ENCODE data around the gene RFX1.
"Not testable (repeated sequence)": the region's sequence is repeated elsewhere in the genome, so short reads cannot be mapped to it uniquely, and the experiment has no call there.

The RFX1 gene

DNA sequence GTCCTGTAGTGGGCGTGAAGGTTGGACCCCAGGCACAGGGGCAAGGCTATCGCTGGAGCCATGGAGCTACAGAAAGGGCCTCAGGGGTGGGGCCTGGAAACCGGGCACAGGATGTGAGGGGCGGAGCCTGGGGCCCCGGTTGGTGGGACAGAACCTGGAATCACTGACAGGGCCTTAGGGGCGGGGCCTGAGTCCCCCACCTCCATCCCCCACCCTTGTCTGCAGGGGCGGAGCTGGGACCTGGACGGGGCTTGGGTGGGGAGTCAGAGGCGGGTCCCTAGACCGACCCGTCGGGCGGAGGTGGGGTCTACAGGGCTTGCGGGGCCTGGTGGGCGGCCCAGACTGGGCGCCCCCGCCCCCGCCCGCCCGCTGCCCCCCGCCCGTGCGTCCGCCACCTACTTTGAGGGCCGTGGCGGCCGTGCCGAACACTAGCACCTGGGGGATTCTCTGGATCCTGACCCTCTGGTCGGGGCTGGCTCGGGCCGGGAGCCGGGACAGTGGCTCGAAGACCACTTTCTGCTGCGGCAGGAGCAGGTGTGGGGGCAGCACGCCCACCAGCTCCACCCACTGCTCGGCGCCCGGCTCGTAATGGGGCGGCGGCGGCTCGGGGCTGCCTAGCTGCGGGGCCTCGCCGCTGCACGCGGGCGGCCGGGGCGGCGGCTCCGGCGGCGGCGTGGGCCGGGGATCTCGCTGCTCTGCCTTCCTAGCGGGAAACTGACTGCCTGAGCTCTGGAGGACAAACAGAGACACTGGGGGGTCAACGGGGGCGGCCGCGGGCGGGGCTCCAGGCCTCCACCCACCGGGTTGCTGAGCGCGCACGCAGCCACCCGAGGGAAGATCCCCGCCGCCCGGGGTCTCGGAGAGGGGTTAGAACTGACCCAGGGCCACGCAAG is 27.5 kb downstream of the RFX1 start:
- DNase-seq (ENCODE audit: low read depth) = no peak

DNA sequence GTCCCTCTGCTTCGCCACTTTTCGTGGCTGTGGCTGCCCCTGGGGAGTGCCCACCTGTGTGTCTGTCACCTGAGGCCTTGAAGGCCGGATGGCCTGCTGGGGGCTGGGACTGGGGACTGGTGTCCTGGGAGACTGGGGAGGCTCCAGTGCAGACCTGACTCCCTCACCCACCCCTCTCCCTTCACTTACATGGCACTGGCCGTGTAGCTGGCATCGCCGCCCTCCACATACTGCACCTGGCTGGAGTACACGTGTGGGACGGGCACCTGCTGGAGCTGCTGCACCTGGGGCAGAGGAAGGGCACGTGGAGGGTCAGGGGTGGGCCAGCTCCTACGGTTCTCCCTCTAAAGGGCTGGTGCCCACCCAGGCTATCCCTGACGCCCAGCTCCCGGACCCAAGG is 28.3 kb downstream of the RFX1 start:
- no peak for DNase-seq (ENCODE audit: low read depth)

DNA sequence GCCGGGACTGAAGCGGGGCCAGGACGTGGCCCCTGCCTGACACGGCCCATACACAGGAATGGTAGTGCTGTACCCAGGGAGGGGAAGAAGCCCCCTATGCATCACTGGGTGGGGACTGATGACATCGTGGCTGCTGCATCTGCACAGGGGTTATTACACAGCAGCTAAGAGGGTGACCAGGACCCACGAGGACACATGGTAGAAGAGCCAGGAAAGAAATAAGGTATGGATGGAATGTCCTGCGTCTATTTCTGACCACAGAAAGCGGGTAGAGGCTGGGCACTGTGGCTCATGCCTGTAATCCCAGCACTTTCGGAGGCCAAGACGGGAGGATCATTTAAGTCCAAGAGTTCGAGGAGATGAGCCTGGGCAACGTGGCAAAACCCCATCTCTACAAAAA is 29.7 kb downstream of the RFX1 start:
- no peak for DNase-seq (ENCODE audit: low read depth)

DNA sequence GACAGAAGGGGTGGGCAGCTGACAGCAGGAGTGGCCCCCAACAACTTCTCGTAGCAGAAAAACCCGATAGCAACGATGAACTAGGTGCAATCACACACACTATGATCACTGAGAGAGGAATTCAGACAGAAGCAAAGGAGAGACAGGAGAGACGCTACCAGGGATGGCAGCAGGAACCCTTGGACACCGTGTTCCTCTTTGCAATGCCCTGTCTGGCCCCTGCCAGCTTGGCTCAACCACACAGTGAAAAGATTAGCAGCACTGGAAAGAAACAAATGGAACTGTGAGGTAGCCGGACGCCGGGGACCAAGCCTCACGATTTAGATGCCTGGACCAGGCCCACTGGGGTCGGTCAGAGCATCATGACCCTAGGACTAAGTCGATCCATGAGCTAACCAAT is 30.2 kb downstream of the RFX1 start:
- DNase-seq (ENCODE audit: low read depth) = no peak

DNA sequence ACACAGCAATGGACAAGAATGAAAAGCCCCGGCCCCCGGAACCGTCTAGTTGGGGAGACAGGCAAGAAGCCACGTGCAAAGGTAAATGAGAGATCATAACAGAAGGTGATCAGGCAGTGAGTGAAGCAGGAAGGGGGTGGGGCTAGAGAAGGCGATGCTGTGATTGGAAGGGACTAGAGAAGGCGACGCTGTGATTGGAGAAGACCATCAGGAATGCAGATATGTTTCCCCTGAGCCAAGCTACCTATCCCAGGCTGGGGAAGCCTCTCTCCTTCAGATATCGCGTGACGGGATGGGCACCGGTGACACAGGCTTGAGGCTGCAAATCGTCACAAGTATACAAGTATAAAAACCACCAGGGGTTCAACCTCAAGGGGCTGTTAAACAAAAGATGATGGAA is 32.0 kb downstream of the RFX1 start:
- DNase-seq (ENCODE audit: low read depth) = no peak

DNA sequence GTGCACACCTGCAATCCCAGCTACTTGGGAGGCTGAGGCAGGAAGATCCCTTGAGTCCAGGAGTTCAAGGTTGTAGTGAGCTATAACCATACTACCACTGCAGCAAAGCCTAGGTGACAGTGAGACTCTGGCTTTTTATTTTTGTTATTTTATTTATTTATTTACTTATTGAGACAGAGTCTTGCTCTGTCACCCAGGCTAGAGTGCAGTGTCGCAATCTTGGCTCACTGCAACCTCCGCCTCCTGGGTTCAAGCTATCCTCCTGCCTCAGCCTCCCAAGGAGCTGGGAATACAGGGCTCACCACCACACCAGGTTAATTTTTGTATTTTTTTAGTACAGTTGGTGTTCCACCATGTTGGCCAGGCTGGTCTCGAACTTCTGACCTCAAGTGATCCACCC is 32.6 kb downstream of the RFX1 start:
- DNase-seq (ENCODE audit: low read depth) = not testable (repeated sequence)

DNA sequence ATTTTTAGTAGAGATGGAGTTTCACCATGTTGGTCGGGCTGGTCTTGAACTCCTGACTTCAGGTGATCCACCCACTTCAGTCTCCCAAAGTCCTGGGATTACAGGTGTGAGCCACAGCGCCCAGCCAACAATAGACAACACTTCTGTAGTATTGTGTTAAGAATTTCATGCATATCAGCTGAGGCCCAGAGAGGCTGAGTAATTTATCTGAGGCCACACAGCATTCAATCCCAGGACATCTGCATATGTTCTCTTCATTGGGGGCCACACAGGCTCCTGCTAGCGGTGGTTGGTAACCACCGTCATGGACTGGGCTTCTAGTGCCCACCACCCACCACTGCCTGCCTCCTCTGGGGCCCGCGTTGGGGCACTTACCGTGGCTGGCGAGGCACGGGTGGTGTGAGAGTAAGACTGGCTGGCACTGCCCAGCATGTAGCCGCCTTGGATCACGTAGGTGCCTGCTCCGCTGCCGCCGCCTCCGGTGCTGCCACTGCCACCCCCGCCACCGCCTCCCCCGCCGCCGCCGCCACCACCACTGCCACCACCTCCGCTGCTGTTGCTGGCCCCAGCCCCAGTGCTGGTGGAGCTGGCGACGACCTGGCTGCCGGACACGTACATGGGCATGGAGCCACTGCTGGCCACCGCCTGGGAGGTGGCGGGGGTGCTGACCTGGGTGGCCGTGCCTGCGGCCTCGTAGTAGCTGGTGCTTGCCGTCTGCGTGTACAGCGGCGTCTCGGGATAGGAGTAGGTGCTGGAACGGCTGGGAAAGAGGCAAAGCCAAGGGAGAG is 33.6 kb downstream of the RFX1 start:
- DNase-seq (ENCODE audit: low read depth) = no peak

DNA sequence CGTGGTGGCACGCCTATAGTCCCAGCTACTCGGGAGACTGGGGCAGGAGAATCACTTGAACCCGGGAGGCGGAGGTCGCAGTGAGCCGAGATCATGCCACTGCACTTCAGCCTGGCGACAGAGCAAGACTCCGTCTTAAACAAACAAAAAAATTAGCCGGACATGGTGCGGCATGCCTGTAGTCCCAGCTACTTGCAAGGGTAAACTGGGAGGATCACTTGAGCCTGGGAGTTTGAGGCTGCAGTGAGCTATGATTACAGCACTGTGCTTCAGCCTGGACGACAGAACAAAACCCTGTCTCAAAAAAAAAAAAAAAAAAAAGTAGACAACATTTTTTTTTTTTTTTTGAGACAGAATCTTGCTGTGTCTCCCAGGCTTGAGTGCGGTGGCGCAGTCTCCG is 34.3 kb downstream of the RFX1 start:
- not testable (repeated sequence) for DNase-seq (ENCODE audit: low read depth)

DNA sequence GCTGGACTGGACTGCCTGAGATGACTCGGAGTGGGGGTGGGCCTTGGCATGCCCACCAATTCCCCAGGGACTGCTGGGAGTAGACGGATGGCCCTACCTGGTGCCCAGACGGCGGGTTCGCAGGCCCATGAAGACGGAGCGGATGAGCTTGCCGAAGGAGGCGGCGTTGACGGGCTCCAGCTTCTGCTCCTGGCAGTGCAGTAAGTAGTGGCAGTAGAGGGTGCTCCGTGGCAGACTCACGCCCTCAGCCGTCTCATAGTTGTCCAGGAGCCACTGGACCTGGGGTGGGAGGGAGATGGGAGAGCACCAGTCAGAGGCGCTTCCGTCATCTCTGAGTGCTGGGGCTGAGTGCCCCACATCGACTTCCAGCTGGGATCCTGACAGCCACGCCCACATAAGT is 36.2 kb downstream of the RFX1 start:
- DNase-seq (ENCODE audit: low read depth) = no peak

DNA sequence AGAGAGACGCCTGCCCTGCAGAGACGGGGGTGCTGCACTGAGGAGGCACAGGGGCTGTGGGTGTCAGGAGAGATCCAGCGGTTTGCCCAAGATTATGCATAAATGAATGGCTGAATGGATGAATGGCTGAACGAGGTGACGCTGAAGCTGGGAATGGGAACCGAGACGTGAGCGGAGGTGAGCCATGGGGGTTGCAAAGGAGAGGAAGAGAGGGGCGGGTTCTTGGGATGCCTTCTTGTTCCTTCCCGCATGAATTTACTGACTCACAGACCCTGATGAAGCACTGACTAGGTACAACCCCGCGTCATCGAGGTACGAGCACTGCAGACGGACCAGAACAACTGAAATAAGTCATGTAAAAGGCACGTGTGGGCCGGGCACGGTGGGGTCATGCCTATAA is 37.1 kb downstream of the RFX1 start:
- DNase-seq (ENCODE audit: low read depth) = no peak

DNA sequence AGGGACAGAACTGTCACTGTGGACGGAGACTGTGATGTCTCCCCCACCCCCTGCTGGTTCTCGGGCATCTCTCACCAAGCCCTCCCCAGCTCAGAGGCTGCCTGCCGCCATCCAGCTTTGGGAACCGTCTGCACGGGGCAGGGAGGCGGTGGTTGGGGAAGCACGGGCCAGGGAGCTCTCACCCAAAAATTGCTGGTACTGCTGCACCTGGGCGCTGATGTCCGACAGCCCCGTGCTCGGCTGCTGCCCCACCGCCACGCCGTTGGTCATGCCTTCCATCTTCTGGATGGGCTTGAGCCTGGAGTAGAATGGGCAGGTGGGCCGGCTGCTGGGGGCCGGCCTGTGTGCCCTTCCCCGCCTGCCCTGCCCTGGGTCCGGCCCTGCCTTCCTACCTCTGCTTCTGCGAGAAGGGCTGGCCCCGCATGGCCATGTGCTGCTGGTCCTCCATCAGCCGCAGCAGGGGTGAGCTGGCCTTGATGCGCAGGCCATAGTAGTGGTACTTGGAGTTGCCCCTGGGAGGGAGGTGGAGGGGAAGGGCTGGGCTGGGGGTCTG is 37.7 kb downstream of the RFX1 start:
- no peak for DNase-seq (ENCODE audit: low read depth)

DNA sequence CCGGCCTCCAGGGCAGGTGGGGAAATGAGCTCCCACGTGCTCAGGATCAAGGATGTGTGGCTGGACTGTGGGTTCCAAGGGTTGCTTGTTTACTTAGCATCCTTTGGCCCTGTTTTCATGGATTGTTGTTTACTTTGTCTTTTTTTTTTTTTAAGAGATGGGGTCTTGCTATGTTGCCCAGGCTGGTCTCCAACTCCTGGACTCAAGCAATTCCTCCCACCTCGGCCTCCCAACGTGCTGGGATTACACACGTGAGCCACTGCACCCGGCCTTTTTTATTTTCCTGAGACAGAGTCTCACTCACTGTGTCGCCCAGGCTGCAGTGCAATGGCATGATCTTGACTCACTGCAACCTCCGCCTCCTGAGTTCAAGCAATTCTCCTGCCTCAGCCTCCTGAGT is 38.9 kb downstream of the RFX1 start:
- DNase-seq (ENCODE audit: low read depth) = not testable (repeated sequence)

DNA sequence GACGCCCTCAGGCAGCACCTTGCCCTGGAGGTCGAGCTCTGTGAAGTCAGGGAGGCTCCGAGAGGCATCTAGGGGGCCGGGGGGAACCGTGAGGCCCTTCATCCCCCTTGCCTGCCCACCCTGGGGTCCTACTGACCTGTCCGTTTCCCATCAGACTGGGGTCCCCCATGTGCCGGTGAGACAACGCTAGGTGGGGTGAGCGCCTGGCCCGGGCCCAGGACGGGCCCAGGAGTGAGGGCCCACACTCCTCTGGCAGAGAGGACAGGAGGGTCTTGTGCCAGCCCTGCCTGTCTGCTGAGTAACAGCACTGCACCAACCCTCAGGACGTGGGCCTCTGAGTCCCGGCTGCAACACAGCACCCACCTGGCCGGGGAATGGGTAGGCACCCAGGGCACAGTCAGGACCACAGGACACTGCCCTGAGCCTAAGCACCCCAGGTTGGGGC is 39.4 kb downstream of the RFX1 start:
- DNase-seq (ENCODE audit: low read depth) = no peak

DNA sequence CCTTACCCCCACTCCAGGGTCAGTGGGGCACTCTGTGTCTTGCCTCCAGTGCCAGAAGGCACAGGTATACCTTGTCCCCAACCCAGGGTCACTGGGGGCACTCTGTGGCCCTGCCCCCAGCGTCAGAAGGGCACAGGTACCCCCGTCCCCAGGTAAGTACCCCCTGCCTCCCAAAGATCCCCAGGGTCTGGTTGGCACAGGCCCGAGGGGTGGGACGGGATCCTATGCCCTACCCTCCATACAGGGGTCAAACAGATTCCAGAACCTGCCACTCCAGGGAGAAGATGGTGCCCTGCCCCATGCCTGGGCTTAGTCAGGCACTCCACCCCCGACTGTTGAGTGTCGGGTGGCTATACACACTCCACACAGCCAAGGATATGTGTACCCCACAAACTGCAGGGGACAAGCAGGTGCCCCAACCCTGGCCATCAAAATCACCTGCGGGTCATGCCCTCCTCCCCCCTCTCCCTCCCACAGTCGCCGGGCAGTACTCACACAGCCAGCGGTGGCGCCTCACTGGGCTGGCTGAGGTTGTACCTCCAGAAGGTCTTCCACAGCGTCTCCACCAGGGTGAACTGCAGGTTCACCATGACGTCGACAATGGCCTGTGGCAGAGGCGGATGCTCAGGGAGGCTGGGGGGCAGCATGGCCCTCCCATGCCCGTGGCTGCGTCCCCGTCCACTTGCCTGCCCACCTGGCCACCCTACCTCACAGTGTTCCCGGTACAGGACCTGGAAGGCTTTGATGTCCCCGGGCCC is 40.0 kb downstream of the RFX1 start:
- DNase-seq (ENCODE audit: low read depth) = no peak

DNA sequence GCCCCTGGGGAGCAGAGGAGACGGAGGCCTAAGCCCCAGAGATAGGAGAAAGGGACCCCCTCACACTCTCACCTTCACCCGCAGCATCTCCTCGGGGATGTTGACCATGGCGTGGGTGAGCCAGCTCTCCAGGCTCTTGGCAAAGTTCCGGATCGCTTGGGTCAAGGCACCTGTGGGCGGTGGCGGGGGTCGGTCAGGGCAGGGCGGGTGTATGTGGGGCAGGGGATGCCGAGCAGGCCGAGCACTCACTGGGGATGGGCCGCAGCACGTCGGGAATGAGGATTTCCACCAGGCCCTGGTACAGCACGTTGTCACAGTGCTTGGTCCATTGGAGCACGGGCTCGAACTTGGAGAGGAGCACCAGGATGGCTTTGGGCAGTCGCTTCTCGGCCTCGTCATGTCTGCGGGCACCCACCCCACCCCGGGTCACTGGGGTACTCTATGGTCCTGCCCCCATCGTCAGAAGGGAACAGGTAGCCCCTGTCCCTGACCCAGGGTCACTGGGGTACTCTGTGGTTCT is 40.7 kb downstream of the RFX1 start:
- no peak for DNase-seq (ENCODE audit: low read depth)

DNA sequence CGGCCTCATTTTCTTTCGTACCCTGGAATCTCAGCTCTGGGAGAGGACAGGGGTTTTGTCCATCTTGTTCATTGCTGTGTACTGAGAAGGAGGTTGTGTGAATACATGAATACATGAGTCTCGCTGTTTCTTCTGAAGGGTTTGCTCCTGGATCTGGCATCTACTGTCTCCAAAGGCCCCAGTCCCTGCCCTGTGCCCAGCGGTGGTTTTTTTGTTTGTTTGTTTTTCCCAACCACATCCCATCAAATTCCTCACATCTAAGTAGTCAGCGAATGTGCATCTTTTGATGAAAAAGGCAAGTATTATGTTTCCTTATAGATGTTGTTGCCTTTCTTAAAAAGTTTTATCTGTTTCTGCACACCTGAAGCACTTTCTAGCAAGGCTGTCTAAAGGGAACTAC is 41.3 kb downstream of the RFX1 start:
- DNase-seq (ENCODE audit: low read depth) = no peak

DNA sequence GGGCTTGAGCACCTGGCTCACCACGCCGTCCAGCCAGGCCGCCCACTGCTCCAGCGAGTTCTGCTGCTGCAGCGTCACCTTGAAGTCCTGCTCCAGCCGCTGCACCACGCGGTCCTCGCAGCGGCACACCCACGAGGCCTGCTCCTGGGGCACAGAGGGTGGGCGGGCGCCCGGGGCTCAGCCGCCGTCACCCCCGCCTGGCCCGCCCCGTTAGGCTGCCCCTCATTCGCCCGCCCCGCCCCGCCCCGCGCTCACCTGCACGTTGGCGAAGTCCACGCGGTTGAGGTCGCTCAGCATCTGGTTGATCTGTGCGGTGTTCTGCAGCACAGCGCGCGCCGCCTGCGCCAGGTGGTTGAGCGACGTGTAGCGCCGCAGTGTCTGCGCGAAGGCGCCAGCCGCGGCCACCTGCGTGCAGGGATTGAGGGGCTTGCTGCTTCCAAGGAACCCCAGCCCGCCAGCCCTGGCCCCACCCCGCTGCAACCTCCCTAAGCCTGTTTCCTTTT is 42.5 kb downstream of the RFX1 start:
- DNase-seq (ENCODE audit: low read depth) = no peak

DNA sequence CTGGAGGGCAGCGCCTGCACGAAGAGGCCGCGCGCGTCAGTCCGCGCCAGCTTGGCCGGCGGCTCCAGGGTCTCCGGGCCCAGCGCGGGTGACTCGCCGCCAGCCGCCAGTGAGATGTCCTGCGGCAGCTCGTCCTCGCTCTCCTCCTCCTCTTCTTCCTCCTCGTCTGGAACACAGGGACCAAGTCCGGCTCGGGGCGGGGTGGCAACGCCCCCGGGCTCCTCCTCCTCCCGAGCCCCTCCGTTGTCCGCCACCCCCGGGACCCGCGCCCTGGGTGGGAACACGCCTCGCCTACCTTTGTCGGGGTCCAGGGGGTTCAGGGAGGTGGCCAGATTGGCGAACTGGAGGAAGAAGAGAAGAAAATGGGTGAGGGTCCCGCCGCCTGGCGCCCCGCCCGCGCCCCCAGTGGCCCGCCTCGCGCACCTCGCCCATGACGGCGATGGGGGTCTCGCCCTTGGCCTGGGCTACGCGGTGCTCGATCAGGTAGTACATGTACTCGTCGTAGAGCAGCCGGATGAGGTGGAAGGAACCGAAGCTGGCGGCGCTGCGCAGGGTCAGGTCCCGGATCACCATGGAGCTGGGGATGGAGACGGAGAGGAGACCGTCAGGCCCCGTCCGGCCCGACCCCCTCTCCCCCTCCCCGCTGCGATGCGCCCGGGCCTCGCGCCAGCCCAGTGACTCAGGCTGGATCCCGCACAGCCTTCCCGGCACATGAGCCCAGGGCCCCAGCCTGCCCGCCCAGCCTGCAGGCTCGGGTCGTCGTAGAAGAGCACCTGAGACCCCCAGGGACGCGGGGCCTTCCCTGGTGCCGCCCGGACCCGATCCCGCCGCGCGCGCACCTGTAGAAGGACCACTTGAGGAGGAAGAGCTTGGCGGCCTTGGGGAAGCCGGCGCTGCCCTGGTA is 43.2 kb downstream of the RFX1 start:
- DNase-seq (ENCODE audit: low read depth) = no peak

DNA sequence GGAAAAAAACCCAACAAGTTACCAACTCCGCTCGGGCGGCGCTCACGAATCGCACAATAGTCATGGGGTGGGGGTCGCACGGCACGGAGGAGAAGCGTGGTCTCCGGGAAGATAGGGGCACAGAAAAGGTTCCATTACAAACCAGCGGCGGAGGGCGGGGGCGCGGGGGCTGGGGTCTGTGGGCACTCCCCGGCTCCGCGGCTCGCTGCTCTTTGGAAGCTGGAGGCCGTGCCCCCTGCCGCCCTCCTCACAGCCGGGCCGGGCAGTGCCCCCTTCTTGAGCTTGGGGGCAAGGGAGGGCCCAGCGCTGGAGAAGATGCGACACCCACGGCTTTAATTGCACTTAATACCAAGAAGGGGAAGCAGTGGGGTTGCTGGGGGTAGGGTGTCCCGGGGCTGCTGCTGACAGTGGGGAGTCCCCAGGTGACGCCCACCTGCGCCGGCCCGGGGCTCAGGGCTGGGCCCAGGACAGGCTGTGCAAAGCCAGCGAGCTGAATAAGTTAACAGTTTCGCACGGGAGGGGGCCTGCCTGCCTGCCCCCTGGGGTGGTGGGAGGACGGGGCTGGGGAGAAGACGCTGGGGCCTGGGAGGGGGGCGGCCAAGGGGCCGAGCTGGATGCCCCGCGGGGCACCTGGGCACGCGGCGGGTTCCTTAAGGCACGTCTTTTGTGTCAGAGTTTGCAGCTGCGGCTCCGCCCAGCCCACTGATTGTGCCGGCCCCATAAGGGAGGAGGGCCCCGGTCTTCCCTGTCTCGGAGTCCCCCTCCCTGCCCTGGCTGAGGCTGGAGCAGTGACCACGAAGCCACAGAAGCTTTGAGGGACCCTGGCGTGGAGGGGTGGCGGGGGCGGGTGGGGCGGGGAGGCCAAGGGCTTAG is 44.1 kb downstream of the RFX1 start:
- DNase-seq (ENCODE audit: low read depth) = no peak
